ENCODE data around the gene PITHD1.

Gene PITHD1

DNA sequence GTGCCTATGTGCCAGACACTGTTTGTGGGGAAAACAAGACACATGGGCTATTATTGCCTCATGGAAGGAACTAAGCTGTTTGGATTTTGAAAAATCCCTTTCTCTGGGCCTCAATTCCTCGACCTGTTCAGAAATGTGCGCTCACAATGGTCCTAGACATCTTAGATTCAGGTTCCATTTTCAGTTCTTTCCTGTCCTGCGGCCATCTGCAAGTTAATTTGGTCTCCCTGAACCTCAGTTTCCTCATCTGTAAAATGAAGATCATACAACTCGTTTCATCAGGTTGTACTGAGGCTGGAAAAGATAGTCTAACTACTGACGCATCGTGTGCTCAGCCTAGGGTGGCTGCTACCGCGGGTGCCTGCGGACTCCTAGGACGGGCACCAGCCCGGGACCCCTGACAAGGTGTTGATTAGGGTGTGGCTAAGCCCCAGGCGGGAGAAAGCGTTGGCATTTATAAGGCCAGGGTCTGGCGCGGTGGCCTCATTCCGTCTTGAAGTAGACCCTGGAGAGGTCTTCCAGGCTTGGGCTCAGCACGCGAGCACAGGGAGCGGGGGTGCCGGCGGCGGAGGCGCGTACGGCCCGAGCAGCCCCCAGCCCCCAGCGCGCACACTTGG lies 35.4 kb upstream of the PITHD1 start:
- peaks cover 4% of the 10 kb centered on the region for H3K4me1 ChIP-seq (ENCODE audit: control insufficient read depth, low read depth, low read length)
- peak overlapping the region; percentile 1 for H4K8ac ChIP-seq (ENCODE audit: low read depth, low read length)
- no peak overlapping the region for H3K4ac ChIP-seq (ENCODE audit: low read depth, low read length)
- H3K27ac ChIP-seq (ENCODE audit: low read depth, low read length), result peak overlapping the region; percentile 48
- H3K4me3 ChIP-seq (ENCODE audit: low read length), result peak overlapping the region; percentile 47
- peaks cover 35% of the 10 kb centered on the region for H3K79me2 ChIP-seq (ENCODE audit: control insufficient read depth, insufficient read depth, low read length)
- peaks cover 10% of the 10 kb centered on the region for H3K79me1 ChIP-seq (ENCODE audit: low read length)
- H3K4me2 ChIP-seq (ENCODE audit: low read length), result peak overlapping the region; percentile 13
- H3K56ac ChIP-seq (ENCODE audit: low read length), result peak overlapping the region; percentile 92
- no peak overlapping the region for H2BK5ac ChIP-seq (ENCODE audit: low read length)
- WGBS (ENCODE audit: extremely low coverage, insufficient coverage, low lambda C conversion rate), result no CpG with 5 or more reads among the region's 28 CpGs
- no peaks in the 10 kb centered on the region for H3K27me3 ChIP-seq (ENCODE audit: insufficient read depth, low read length, poor library complexity)
- no peak overlapping the region for H2AK5ac ChIP-seq (ENCODE audit: low read length)
- peak overlapping the region; percentile 42 for H3K18ac ChIP-seq (ENCODE audit: low read length)
- H4K5ac ChIP-seq (ENCODE audit: low read length), result no peak overlapping the region
- no peaks in the 10 kb centered on the region for H3K36me3 ChIP-seq (ENCODE audit: control insufficient read depth, insufficient read depth, low read length)
- DNase-seq, result peak; percentile 75
- peak overlapping the region; percentile 37 for H3K23ac ChIP-seq (ENCODE audit: low read length)
- H2BK15ac ChIP-seq (replicated peaks; ENCODE audit: low read depth), result no peak overlapping the region
- H3K9ac ChIP-seq (ENCODE audit: low read length), result peak overlapping the region; percentile 89
- H2BK120ac ChIP-seq (ENCODE audit: low read depth, low read length), result no peak overlapping the region

DNA sequence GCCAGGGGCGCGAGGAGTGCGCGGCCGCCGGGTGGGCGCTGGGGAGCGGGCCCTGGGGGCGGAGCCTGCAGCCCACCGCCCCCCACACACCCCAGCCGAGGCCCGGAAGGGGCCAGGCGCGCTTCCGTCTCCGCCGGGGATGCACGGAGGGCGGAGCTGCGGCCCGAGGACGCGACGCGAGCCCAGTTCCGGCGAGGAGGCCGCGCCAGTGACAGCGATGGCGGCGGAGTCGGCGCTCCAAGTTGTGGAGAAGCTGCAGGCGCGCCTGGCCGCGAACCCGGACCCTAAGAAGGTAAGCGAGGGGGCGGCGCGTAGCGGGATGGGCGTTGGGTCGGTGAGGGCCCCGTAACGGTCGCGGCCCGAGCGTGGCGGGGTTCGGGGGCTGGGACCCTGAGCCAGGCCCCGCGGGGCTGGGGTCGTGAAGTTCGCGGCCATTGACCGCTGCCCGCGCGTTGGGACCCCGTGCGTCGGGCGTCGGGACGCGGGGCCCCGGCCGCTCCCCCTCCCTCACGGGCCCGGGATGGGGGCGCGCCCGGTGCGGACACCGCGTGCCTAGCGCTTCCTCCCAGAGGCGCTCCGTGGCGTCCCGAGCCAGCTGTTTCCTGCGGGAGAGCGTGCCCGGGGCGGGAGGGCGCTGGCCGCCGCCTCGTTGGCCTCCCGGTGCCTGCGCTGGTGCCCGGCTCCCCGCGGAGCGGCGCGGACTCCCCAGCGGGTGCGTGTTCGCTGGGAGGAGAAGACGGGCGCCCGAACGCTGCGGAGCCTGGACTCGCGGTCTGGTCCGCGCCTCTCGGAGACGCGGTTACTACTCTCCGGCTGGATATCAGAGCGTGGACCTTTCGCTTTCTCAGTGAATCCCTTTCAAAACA lies 34.7 kb upstream of the PITHD1 start, which contains the start of gene ELOA:
TSS of gene ELOA (plus strand) at position 185 of the 866 bp plus-strand sequence. CDS start at position 218, 33 bp downstream.
- H3K79me2 ChIP-seq (ENCODE audit: control insufficient read depth, insufficient read depth, low read length), result peaks cover 41% of the 10 kb centered on the region
- H3K9ac ChIP-seq (ENCODE audit: low read length), result peak within 1 kb of the TSS; percentile 93
- H3K18ac ChIP-seq (ENCODE audit: low read length), result peak within 1 kb of the TSS; percentile 42
- peak within 1 kb of the TSS; percentile 97 for H3K56ac ChIP-seq (ENCODE audit: low read length)
- H3K4me3 ChIP-seq (ENCODE audit: low read length), result peak within 1 kb of the TSS; percentile 86
- peak within 1 kb of the TSS; percentile 48 for H3K27ac ChIP-seq (ENCODE audit: low read depth, low read length)
- H3K4me2 ChIP-seq (ENCODE audit: low read length), result peak within 1 kb of the TSS; percentile 76
- WGBS (ENCODE audit: extremely low coverage, insufficient coverage, low lambda C conversion rate), result no CpG with 5 or more reads among the region's 119 CpGs
- H2BK120ac ChIP-seq (ENCODE audit: low read depth, low read length), result no peak within 1 kb of the TSS
- H2BK15ac ChIP-seq (replicated peaks; ENCODE audit: low read depth), result no peak within 1 kb of the TSS
- H2BK5ac ChIP-seq (ENCODE audit: low read length), result no peak within 1 kb of the TSS
- peaks cover 15% of the 10 kb centered on the region for H3K79me1 ChIP-seq (ENCODE audit: low read length)
- DNase-seq, result peak; percentile 83
- H2AK5ac ChIP-seq (ENCODE audit: low read length), result no peak within 1 kb of the TSS
- H3K4ac ChIP-seq (ENCODE audit: low read depth, low read length), result peak within 1 kb of the TSS; percentile 58
- H3K23ac ChIP-seq (ENCODE audit: low read length), result peak within 1 kb of the TSS; percentile 70
- H3K27me3 ChIP-seq (ENCODE audit: insufficient read depth, low read length, poor library complexity), result no peaks in the 10 kb centered on the region
- no peaks in the 10 kb centered on the region for H3K36me3 ChIP-seq (ENCODE audit: control insufficient read depth, insufficient read depth, low read length)
- H4K5ac ChIP-seq (ENCODE audit: low read length), result no peak within 1 kb of the TSS
- peaks cover 4% of the 10 kb centered on the region for H3K4me1 ChIP-seq (ENCODE audit: control insufficient read depth, low read depth, low read length)
- peak within 1 kb of the TSS; percentile 1 for H4K8ac ChIP-seq (ENCODE audit: low read depth, low read length)

DNA sequence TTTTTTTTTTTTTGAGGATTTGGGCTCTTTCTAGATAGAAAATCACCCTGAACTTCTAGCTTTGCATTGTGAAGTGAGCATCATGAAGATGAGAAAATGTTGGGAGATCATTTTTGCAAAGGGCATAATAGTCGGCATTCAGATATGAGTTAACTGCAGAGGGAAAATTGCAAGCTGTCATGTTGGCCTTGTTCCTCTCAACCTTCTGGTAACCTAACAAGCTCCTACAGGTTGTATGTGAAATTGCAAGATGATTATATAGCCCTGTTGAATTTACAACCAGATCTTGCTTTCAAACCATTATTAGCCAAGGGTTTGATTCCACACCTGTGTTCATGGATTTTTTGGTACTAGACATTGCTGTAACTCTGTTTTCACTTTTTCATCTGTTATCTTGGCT lies 32.7 kb upstream of the PITHD1 start:
- H4K8ac ChIP-seq (ENCODE audit: low read depth, low read length), result no peak overlapping the region
- no peaks in the 10 kb centered on the region for H3K27me3 ChIP-seq (ENCODE audit: insufficient read depth, low read length, poor library complexity)
- peaks cover 16% of the 10 kb centered on the region for H3K79me1 ChIP-seq (ENCODE audit: low read length)
- H3K79me2 ChIP-seq (ENCODE audit: control insufficient read depth, insufficient read depth, low read length), result peaks cover 43% of the 10 kb centered on the region
- no peak overlapping the region for H3K4me3 ChIP-seq (ENCODE audit: low read length)
- DNase-seq, result peak; percentile 59
- H3K4me2 ChIP-seq (ENCODE audit: low read length), result no peak overlapping the region
- H3K27ac ChIP-seq (ENCODE audit: low read depth, low read length), result no peak overlapping the region
- no peak overlapping the region for H2AK5ac ChIP-seq (ENCODE audit: low read length)
- H3K56ac ChIP-seq (ENCODE audit: low read length), result no peak overlapping the region
- no peak overlapping the region for H3K4ac ChIP-seq (ENCODE audit: low read depth, low read length)
- no peak overlapping the region for H3K9ac ChIP-seq (ENCODE audit: low read length)
- H2BK120ac ChIP-seq (ENCODE audit: low read depth, low read length), result no peak overlapping the region
- H2BK15ac ChIP-seq (replicated peaks; ENCODE audit: low read depth), result no peak overlapping the region
- no peak overlapping the region for H4K5ac ChIP-seq (ENCODE audit: low read length)
- H3K36me3 ChIP-seq (ENCODE audit: control insufficient read depth, insufficient read depth, low read length), result no peaks in the 10 kb centered on the region
- H3K18ac ChIP-seq (ENCODE audit: low read length), result no peak overlapping the region
- no peak overlapping the region for H3K23ac ChIP-seq (ENCODE audit: low read length)
- WGBS (ENCODE audit: extremely low coverage, insufficient coverage, low lambda C conversion rate), result no CpG with 5 or more reads among the region's 1 CpG
- H3K4me1 ChIP-seq (ENCODE audit: control insufficient read depth, low read depth, low read length), result peaks cover 4% of the 10 kb centered on the region
- no peak overlapping the region for H2BK5ac ChIP-seq (ENCODE audit: low read length)

GRCh38 chr1:23748016-23748415 lies 30.2 kb upstream of the PITHD1 start:
- peaks cover 2% of the 10 kb centered on the region for H3K4me1 ChIP-seq (ENCODE audit: control insufficient read depth, low read depth, low read length)
- H3K79me1 ChIP-seq (ENCODE audit: low read length), result peaks cover 21% of the 10 kb centered on the region
- H3K18ac ChIP-seq (ENCODE audit: low read length), result no peak overlapping the region
- H3K27ac ChIP-seq (ENCODE audit: low read depth, low read length), result no peak overlapping the region
- no peak overlapping the region for H4K8ac ChIP-seq (ENCODE audit: low read depth, low read length)
- H2BK15ac ChIP-seq (replicated peaks; ENCODE audit: low read depth), result no peak overlapping the region
- H3K27me3 ChIP-seq (ENCODE audit: insufficient read depth, low read length, poor library complexity), result no peaks in the 10 kb centered on the region
- no peak overlapping the region for H3K4me2 ChIP-seq (ENCODE audit: low read length)
- no CpG with 5 or more reads among the region's 3 CpGs for WGBS (ENCODE audit: extremely low coverage, insufficient coverage, low lambda C conversion rate)
- H3K36me3 ChIP-seq (ENCODE audit: control insufficient read depth, insufficient read depth, low read length), result peaks cover 9% of the 10 kb centered on the region
- H3K23ac ChIP-seq (ENCODE audit: low read length), result no peak overlapping the region
- H3K4me3 ChIP-seq (ENCODE audit: low read length), result no peak overlapping the region
- peaks cover 45% of the 10 kb centered on the region for H3K79me2 ChIP-seq (ENCODE audit: control insufficient read depth, insufficient read depth, low read length)
- no peak overlapping the region for H4K5ac ChIP-seq (ENCODE audit: low read length)
- DNase-seq, result no peak
- no peak overlapping the region for H3K9ac ChIP-seq (ENCODE audit: low read length)
- H3K4ac ChIP-seq (ENCODE audit: low read depth, low read length), result no peak overlapping the region
- H2BK120ac ChIP-seq (ENCODE audit: low read depth, low read length), result no peak overlapping the region
- H3K56ac ChIP-seq (ENCODE audit: low read length), result no peak overlapping the region
- no peak overlapping the region for H2AK5ac ChIP-seq (ENCODE audit: low read length)
- no peak overlapping the region for H2BK5ac ChIP-seq (ENCODE audit: low read length)

DNA sequence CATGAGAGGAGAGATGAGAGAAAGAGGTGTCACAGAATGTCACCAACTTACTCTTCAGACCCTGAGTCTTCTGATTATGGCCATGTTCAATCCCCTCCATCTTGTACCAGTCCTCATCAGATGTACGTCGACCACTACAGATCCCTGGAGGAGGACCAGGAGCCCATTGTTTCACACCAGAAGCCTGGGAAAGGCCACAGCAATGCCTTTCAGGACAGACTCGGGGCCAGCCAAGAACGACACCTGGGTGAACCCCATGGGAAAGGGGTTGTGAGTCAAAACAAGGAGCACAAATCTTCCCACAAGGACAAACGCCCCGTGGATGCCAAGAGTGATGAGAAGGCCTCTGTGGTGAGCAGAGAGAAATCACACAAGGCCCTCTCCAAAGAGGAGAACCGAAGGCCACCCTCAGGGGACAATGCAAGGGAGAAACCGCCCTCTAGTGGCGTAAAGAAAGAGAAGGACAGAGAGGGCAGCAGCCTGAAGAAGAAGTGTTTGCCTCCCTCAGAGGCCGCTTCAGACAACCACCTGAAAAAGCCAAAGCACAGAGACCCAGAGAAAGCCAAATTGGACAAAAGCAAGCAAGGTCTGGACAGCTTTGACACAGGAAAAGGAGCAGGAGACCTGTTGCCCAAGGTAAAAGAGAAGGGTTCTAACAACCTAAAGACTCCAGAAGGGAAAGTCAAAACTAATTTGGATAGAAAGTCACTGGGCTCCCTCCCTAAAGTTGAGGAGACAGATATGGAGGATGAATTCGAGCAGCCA lies 27.0 kb upstream of the PITHD1 start:
- Histone ChIP-seq H2BK5ac (ENCODE audit: low read length) (no peak overlapping the region), H3K18ac (ENCODE audit: low read length) (no peak overlapping the region), H3K27me3 (ENCODE audit: insufficient read depth, low read length, poor library complexity) (no peaks in the 10 kb centered on the region), H4K5ac (ENCODE audit: low read length) (no peak overlapping the region), H3K4me1 (ENCODE audit: control insufficient read depth, low read depth, low read length) (no peaks in the 10 kb centered on the region), H3K79me2 (ENCODE audit: control insufficient read depth, insufficient read depth, low read length) (peaks cover 22% of the 10 kb centered on the region), H3K79me1 (ENCODE audit: low read length) (peaks cover 16% of the 10 kb centered on the region), H4K8ac (ENCODE audit: low read depth, low read length) (no peak overlapping the region), H3K36me3 (ENCODE audit: control insufficient read depth, insufficient read depth, low read length) (peaks cover 25% of the 10 kb centered on the region), H3K27ac (ENCODE audit: low read depth, low read length) (no peak overlapping the region), H3K4ac (ENCODE audit: low read depth, low read length) (no peak overlapping the region), H3K9ac (ENCODE audit: low read length) (no peak overlapping the region), H2BK120ac (ENCODE audit: low read depth, low read length) (no peak overlapping the region), H3K23ac (ENCODE audit: low read length) (no peak overlapping the region), H3K56ac (ENCODE audit: low read length) (no peak overlapping the region), H3K4me3 (ENCODE audit: low read length) (no peak overlapping the region), H3K4me2 (ENCODE audit: low read length) (no peak overlapping the region), H2BK15ac (replicated peaks; ENCODE audit: low read depth) (no peak overlapping the region), H2AK5ac (ENCODE audit: low read length) (no peak overlapping the region)
- no CpG with 5 or more reads among the region's 11 CpGs for WGBS (ENCODE audit: extremely low coverage, insufficient coverage, low lambda C conversion rate)
- peak; percentile 81 for DNase-seq
